ENCODE measurements around the gene PDE4D. TPM values are rescaled to one million over a fixed set of nuclear protein-coding genes. Genes with fewer than 3 reads are reported as not detected.

Gene PDE4D
- total RNA-seq, 1 experiment from 2014 or later = 6.5 TPM

DNA sequence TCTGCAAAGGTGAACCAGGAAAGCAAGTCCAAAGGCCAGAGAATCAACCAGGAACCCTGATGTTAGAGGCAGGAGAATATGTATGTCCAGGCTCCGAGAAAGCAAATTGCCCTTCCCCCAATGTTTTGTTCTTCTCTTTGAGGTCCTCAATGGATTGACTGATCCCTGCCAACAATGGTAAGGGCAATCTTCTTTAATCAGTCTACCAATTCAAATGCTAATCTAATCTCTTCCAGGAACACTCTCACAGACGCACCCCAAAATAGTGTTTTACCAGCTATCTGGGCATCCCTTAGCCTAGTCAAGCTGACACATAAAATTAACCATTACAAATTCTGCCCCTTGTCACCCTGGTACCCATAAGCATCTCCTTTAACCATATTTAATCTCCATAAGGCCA, 912.6 kb downstream of the PDE4D start:
- Histone ChIP-seq H3K36me3 (ENCODE audit: insufficient read depth, low read length, poor library complexity, severe bottlenecking) (peaks cover 7% of the 10 kb centered on the region), H3K4me1 (ENCODE audit: insufficient read depth, low read length, poor library complexity, severe bottlenecking) (peaks cover 8% of the 10 kb centered on the region), H3K27ac (ENCODE audit: low read depth, low read length, poor library complexity, severe bottlenecking) (no peak overlapping the region), H3K27me3 (replicated peaks; ENCODE audit: insufficient read depth, low read depth, low read length, poor library complexity) (no peaks in the 10 kb centered on the region), H3K9me3 (ENCODE audit: low read depth, low read length, poor library complexity, severe bottlenecking) (no peaks in the 10 kb centered on the region), H3K4me3 (ENCODE audit: low read depth, low read length, poor library complexity, severe bottlenecking) (no peak overlapping the region)
- intact Hi-C loops (cut with micrococcal nuclease; ENCODE audit: unreplicated experiment) = no loop called here
- TF ChIP-seq EZH2 (IDR thresholded peaks at IDR 0.05; ENCODE audit: borderline replicate concordance, low read depth, low read length, poor library complexity, severe bottlenecking) = no peak
- TF ChIP-seq, protein P1, sequence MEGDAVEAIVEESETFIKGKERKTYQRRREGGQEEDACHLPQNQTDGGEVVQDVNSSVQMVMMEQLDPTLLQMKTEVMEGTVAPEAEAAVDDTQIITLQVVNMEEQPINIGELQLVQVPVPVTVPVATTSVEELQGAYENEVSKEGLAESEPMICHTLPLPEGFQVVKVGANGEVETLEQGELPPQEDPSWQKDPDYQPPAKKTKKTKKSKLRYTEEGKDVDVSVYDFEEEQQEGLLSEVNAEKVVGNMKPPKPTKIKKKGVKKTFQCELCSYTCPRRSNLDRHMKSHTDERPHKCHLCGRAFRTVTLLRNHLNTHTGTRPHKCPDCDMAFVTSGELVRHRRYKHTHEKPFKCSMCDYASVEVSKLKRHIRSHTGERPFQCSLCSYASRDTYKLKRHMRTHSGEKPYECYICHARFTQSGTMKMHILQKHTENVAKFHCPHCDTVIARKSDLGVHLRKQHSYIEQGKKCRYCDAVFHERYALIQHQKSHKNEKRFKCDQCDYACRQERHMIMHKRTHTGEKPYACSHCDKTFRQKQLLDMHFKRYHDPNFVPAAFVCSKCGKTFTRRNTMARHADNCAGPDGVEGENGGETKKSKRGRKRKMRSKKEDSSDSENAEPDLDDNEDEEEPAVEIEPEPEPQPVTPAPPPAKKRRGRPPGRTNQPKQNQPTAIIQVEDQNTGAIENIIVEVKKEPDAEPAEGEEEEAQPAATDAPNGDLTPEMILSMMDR (conservative IDR thresholded peaks at IDR 0.05; ENCODE audit: low read depth, low read length) = no peak
- POLR2A ChIA-PET (ENCODE audit: low non-redundant PET) = no interaction called here
- no TSS peak for BruUV-seq (replicated peaks)
- CTCF ChIA-PET = no interaction called here
- DNase-seq (ENCODE audit: low spot score) = no peak

GRCh38 chr5:58979090-58979489, 914.4 kb downstream of the PDE4D start:
- ChIA-PET POLR2A (ENCODE audit: low non-redundant PET) (no interaction called here), CTCF (no interaction called here)
- BruUV-seq (replicated peaks) = no TSS peak
- Histone ChIP-seq H3K4me1 (ENCODE audit: insufficient read depth, low read length, poor library complexity, severe bottlenecking) (no peaks in the 10 kb centered on the region), H3K27me3 (replicated peaks; ENCODE audit: insufficient read depth, low read depth, low read length, poor library complexity) (no peaks in the 10 kb centered on the region), H3K9me3 (ENCODE audit: low read depth, low read length, poor library complexity, severe bottlenecking) (no peaks in the 10 kb centered on the region), H3K27ac (ENCODE audit: low read depth, low read length, poor library complexity, severe bottlenecking) (no peak overlapping the region), H3K36me3 (ENCODE audit: insufficient read depth, low read length, poor library complexity, severe bottlenecking) (peaks cover 8% of the 10 kb centered on the region), H3K4me3 (ENCODE audit: low read depth, low read length, poor library complexity, severe bottlenecking) (no peak overlapping the region)
- intact Hi-C loops (cut with micrococcal nuclease; ENCODE audit: unreplicated experiment) = no loop called here
- TF ChIP-seq, protein P1 (conservative IDR thresholded peaks at IDR 0.05; ENCODE audit: low read depth, low read length) = no peak
- no peak for TF ChIP-seq EZH2 (IDR thresholded peaks at IDR 0.05; ENCODE audit: borderline replicate concordance, low read depth, low read length, poor library complexity, severe bottlenecking)
- DNase-seq (ENCODE audit: low spot score) = no peak

GRCh38 chr5:58974601-58975000, 918.9 kb downstream of the PDE4D start:
- intact Hi-C loops (cut with micrococcal nuclease; ENCODE audit: unreplicated experiment) = no loop called here
- ChIA-PET POLR2A (ENCODE audit: low non-redundant PET) (no interaction called here), CTCF (no interaction called here)
- Histone ChIP-seq H3K4me1 (ENCODE audit: insufficient read depth, low read length, poor library complexity, severe bottlenecking) (peaks cover 12% of the 10 kb centered on the region), H3K4me3 (ENCODE audit: low read depth, low read length, poor library complexity, severe bottlenecking) (no peak overlapping the region), H3K27me3 (replicated peaks; ENCODE audit: insufficient read depth, low read depth, low read length, poor library complexity) (no peaks in the 10 kb centered on the region), H3K9me3 (ENCODE audit: low read depth, low read length, poor library complexity, severe bottlenecking) (no peaks in the 10 kb centered on the region), H3K36me3 (ENCODE audit: insufficient read depth, low read length, poor library complexity, severe bottlenecking) (peaks cover 8% of the 10 kb centered on the region), H3K27ac (ENCODE audit: low read depth, low read length, poor library complexity, severe bottlenecking) (no peak overlapping the region)
- no peak for DNase-seq (ENCODE audit: low spot score)
- TF ChIP-seq, protein P1 (conservative IDR thresholded peaks at IDR 0.05; ENCODE audit: low read depth, low read length) = no peak
- TF ChIP-seq EZH2 (IDR thresholded peaks at IDR 0.05; ENCODE audit: borderline replicate concordance, low read depth, low read length, poor library complexity, severe bottlenecking) = no peak
- no TSS peak for BruUV-seq (replicated peaks)
